Liver (tissue), 3 donors: ENCODE measurements around the gene PARP16.

Experiments
- EGR1 ChIP-seq, 2 donors: IDR thresholded peaks; 2 replicates each; pipeline ENCODE4 v1.6.1; 2016 to 2018; ENCODE audit warnings: antibody characterized with exemption in 2 of 2, low read depth in 2 of 2
- FOXA1 ChIP-seq: IDR thresholded peaks from 2 replicates; pipeline ENCODE4 v1.6.1; 2016; ENCODE audit warnings: antibody characterized with exemption
- GABPA ChIP-seq, 2 donors: IDR thresholded peaks in 1 of 2; conservative IDR thresholded peaks in 1 of 2; 2 replicates each; pipeline ENCODE4 v1.6.1; 2016; ENCODE audit warnings: antibody characterized with exemption in 2 of 2, mild to moderate bottlenecking in 1 of 2, moderate library complexity in 1 of 2
- NR2F2 ChIP-seq: IDR thresholded peaks from 2 replicates; pipeline ENCODE4 v1.6.1; 2016; ENCODE audit warnings: antibody characterized with exemption
- SP1 ChIP-seq: IDR thresholded peaks from 2 replicates; pipeline ENCODE4 v1.6.1; 2018; ENCODE audit warnings: antibody characterized with exemption, mild to moderate bottlenecking
- YY1 ChIP-seq: IDR thresholded peaks from 2 replicates; pipeline ENCODE4 v1.6.1; 2016; ENCODE audit warnings: antibody characterized with exemption, mild to moderate bottlenecking
- TF ChIP-seq, protein P1 (sequence below): fragments of 150-350 bp; IDR thresholded peaks from 2 replicates; pipeline ENCODE4 v1.5.1; 2017; ENCODE audit warnings: improper control_type of control experiment, low read depth, low read length; ENCODE audit not compliant: missing input control
- TF ChIP-seq, protein P2 (sequence below): IDR thresholded peaks from 2 replicates; pipeline ENCODE4 v1.6.1; 2016; ENCODE audit warnings: antibody characterized with exemption
- TF ChIP-seq, protein P3 (sequence below): IDR thresholded peaks from 2 replicates; pipeline ENCODE4 v1.6.1; 2016; ENCODE audit warnings: antibody characterized with exemption
- donor health status: healthy.
- donor health status: healthy.

DNA sequence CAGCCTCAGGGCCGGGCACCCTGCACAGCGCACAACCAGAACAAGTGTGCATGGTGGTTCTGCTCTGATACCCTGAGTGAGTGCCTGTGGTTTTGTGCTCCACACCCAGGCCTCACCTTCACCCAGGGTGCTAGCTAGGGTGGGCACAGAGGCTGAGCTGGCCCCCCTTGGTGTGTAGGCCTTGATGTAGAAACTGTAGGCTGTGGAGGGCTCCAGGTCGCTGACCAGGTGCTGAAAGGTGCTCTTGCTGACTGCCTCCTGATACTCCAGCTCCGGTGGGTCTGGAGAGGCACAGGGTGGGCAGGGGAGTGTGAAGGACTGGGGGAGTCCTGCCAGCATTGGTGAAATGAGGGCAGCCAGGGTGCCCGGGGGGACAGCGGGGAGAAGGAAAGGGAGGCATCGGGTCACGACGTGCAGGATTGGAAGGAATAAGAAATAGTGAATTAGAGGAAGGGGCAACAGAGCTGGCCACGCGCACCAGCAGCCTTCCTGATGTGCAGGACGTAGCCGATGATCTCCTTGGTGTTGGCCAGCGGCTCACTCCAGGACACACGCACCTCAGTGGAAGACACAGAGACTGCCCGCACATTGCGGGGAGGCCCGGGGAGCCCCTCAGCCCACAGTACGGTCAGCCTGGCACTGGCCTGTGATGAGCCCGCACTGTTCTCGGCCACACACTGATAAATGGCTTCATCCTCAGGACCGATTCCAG lies 44.4 kb upstream of the PARP16 start:
- TF ChIP-seq, protein P1, sequence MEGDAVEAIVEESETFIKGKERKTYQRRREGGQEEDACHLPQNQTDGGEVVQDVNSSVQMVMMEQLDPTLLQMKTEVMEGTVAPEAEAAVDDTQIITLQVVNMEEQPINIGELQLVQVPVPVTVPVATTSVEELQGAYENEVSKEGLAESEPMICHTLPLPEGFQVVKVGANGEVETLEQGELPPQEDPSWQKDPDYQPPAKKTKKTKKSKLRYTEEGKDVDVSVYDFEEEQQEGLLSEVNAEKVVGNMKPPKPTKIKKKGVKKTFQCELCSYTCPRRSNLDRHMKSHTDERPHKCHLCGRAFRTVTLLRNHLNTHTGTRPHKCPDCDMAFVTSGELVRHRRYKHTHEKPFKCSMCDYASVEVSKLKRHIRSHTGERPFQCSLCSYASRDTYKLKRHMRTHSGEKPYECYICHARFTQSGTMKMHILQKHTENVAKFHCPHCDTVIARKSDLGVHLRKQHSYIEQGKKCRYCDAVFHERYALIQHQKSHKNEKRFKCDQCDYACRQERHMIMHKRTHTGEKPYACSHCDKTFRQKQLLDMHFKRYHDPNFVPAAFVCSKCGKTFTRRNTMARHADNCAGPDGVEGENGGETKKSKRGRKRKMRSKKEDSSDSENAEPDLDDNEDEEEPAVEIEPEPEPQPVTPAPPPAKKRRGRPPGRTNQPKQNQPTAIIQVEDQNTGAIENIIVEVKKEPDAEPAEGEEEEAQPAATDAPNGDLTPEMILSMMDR: no peak
- no peak for TF ChIP-seq EGR1 (IDR thresholded peaks at IDR 0.05; ENCODE audit: low read depth in 2 of 2)
- TF ChIP-seq YY1: no peak
- TF ChIP-seq NR2F2: no peak
- TF ChIP-seq, protein P2, sequence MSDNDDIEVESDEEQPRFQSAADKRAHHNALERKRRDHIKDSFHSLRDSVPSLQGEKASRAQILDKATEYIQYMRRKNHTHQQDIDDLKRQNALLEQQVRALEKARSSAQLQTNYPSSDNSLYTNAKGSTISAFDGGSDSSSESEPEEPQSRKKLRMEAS: no peak
- no peak for TF ChIP-seq FOXA1
- TF ChIP-seq SP1: no peak
- no peak for TF ChIP-seq GABPA (IDR thresholded peaks at IDR 0.05 in 1 of 2, conservative IDR thresholded peaks at IDR 0.05 in 1 of 2)
- TF ChIP-seq, protein P3, sequence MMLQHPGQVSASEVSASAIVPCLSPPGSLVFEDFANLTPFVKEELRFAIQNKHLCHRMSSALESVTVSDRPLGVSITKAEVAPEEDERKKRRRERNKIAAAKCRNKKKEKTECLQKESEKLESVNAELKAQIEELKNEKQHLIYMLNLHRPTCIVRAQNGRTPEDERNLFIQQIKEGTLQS: no peak
